Heart left ventricle (tissue), 13 donors: ENCODE measurements around the gene ASTL.

ENCODE experiments used
- POLR2A ChIP-seq, 2 donors: fragments of 450-650 bp; IDR thresholded peaks; one replicate each; pipeline ENCODE4 v1.6.1; 2017; ENCODE audit warnings: antibody characterized with exemption in 2 of 2, mild to moderate bottlenecking in 2 of 2, moderate library complexity in 2 of 2
- TF ChIP-seq, protein P1 (sequence below), 12 donors: fragments of 200-600 bp; sonication (generic) in 4 of 12; IDR thresholded peaks; one replicate each; pipeline versions ENCODE4 v1.5.0 to v1.8.0; 2018 to 2022; ENCODE audit warnings: antibody characterized with exemption in 12 of 12, mild to moderate bottlenecking in 5 of 12
- donor health status: ischemic (EF 13 %, LVEDD 7.1; RV severe dilation, severe dysfunction).
- donor health status: DM: no; HTN: yes; CAD: no.
- donor health status: DM: no; HTN: no; CAD: no.
- donor health status: ischemic (EF 25% LVEDD 6.9; RV normal size, moderate dysfunction).
- donor health status: ischemic (EF 25% LVEDD 5.7; RV mildly dilated, moderate dysfunction).
- donor health status: ischemic (EF 35%, LVEDD 5.7; RV mildly dilated, moderate dysfunction).
- donor health status: nonischemic (EF 11% LVEDD 7.7; RV severe dilation, severe dysfunction).
- donor health status: DM: yes; HTN: yes; CAD: no.
- donor health status: PGD.
- donor health status: ischemic (EF 29% LVEDD 5.4; RV normal size, mild dysfunction).
- donor health status: nonischemic (EF 23%, LVEDD 6.1; RV moderate dilation, normal function).

DNA sequence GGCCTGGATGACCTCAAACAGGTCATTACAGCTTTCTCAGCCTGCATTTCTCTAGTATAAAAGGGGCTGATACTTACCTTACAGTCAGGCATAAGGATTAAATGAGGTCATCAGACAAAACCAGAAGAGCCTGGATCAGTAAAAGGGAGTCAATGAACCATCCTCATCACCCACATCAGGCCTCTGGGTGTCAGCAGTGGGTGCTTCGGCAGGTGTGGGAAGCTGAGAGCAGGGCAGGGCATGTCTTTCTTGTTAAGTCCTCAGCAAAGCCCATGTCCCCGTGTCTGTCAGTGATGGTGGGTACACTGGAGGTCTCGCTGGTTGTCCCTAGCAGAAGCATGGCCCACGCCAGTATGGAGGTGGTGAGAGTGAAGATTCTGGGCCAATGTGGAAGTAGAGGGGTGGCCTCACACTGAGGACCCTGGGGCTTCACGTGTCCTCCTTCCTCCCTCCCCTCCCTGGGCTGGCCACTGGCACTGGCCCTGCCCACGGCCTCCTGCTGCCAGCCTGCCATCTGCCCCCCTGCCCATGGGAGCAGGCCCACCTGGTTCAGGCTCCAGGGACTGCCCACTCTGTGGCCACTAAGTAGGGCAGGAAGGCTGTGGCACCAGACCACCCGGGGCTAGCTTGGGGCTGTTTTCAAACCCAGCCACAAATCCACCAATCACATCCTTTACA is 26.3 kb downstream of the ASTL start:
- TF ChIP-seq POLR2A (IDR thresholded peaks at IDR 0.05): no peak
- TF ChIP-seq, protein P1, sequence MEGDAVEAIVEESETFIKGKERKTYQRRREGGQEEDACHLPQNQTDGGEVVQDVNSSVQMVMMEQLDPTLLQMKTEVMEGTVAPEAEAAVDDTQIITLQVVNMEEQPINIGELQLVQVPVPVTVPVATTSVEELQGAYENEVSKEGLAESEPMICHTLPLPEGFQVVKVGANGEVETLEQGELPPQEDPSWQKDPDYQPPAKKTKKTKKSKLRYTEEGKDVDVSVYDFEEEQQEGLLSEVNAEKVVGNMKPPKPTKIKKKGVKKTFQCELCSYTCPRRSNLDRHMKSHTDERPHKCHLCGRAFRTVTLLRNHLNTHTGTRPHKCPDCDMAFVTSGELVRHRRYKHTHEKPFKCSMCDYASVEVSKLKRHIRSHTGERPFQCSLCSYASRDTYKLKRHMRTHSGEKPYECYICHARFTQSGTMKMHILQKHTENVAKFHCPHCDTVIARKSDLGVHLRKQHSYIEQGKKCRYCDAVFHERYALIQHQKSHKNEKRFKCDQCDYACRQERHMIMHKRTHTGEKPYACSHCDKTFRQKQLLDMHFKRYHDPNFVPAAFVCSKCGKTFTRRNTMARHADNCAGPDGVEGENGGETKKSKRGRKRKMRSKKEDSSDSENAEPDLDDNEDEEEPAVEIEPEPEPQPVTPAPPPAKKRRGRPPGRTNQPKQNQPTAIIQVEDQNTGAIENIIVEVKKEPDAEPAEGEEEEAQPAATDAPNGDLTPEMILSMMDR (IDR thresholded peaks at IDR 0.05): no peak
